Neuronal stem cell (in vitro differentiated cells): ENCODE data around the gene OLFML2B.

Experiments used
- DNase-seq: peaks from one replicate; pipeline ENCODE4 v3.0.0-alpha.2; 2013; ENCODE audit warnings: low spot score
- H2AFZ ChIP-seq: one replicate; pipeline ENCODE4 v1.6.1; 2013; ENCODE audit warnings: mild to moderate bottlenecking, low read length, inconsistent platforms
- H2AK5ac ChIP-seq: 2 replicates; pipeline ENCODE4 v1.6.1; 2013; ENCODE audit warnings: low read depth, mild to moderate bottlenecking, inconsistent platforms, low read length, moderate library complexity, mixed read lengths
- H2BK120ac ChIP-seq: 2 replicates; pipeline ENCODE4 v1.6.1; 2013; ENCODE audit warnings: low read depth, mild to moderate bottlenecking, inconsistent platforms, low read length, moderate library complexity, mixed read lengths
- H2BK12ac ChIP-seq: one replicate; pipeline ENCODE4 v1.6.1; 2013; ENCODE audit warnings: low read length, inconsistent platforms
- H2BK15ac ChIP-seq: 2 replicates; pipeline ENCODE4 v1.6.1; 2013; ENCODE audit warnings: mild to moderate bottlenecking, low read length, inconsistent platforms, mixed read lengths
- H2BK5ac ChIP-seq: one replicate; pipeline ENCODE4 v1.6.1; 2013; ENCODE audit warnings: inconsistent platforms, mild to moderate bottlenecking, low read length, moderate library complexity
- H3K14ac ChIP-seq: one replicate; pipeline ENCODE4 v1.6.1; 2013; ENCODE audit warnings: low read length, inconsistent platforms
- H3K18ac ChIP-seq: 2 replicates; pipeline ENCODE4 v1.6.1; 2013; ENCODE audit warnings: low read length, inconsistent platforms
- H3K23ac ChIP-seq: 2 replicates; pipeline ENCODE4 v1.6.1; 2013; ENCODE audit warnings: low read depth, mild to moderate bottlenecking, mixed read lengths, low read length, inconsistent platforms; ENCODE audit not compliant: poor library complexity
- H3K27ac ChIP-seq: replicated peaks from 3 replicates; pipeline ENCODE4 v1.5.1; 2013; ENCODE audit warnings: low read length, inconsistent platforms
- H3K27me3 ChIP-seq, 3 experiments: 2 replicates each; pipeline ENCODE4 v1.6.1; 2013; ENCODE audit warnings: low read length in 3 of 3, mild to moderate bottlenecking in 2 of 3, inconsistent platforms in 1 of 3, low read depth in 1 of 3, mixed read lengths in 1 of 3, moderate library complexity in 1 of 3; ENCODE audit not compliant: control insufficient read depth in 3 of 3, insufficient read depth in 3 of 3
- H3K36me3 ChIP-seq, 2 donors: replicated peaks in 1 of 2; 2 replicates each; pipeline ENCODE4 v1.6.1; 2013; ENCODE audit warnings: low read length in 2 of 2; ENCODE audit not compliant: control insufficient read depth in 2 of 2, insufficient read depth in 2 of 2
- H3K4ac ChIP-seq: 2 replicates; pipeline ENCODE4 v1.6.1; 2013; ENCODE audit warnings: inconsistent platforms, mild to moderate bottlenecking, low read length, moderate library complexity
- H3K4me1 ChIP-seq, 2 donors: 1 replicate in 1 of 2; 2 replicates in 1 of 2; pipeline ENCODE4 v1.6.1; 2013; ENCODE audit warnings: low read length in 2 of 2, low read depth in 1 of 2; ENCODE audit not compliant: control insufficient read depth in 2 of 2, insufficient read depth in 1 of 2
- H3K4me2 ChIP-seq: one replicate; pipeline ENCODE4 v1.6.1; 2013; ENCODE audit warnings: mild to moderate bottlenecking, low read length, inconsistent platforms; ENCODE audit not compliant: insufficient read depth, poor library complexity, severe bottlenecking
- H3K4me3 ChIP-seq, 2 donors: 2 replicates each; pipeline ENCODE4 v1.5.1; 2013; ENCODE audit warnings: low read length in 2 of 2, mild to moderate bottlenecking in 2 of 2, inconsistent platforms in 1 of 2, moderate library complexity in 1 of 2
- H3K79me1 ChIP-seq: one replicate; pipeline ENCODE4 v1.6.1; 2013; ENCODE audit warnings: low read depth, mild to moderate bottlenecking, inconsistent platforms, low read length, moderate library complexity
- H3K9ac ChIP-seq: one replicate; pipeline ENCODE4 v1.6.1; 2013; ENCODE audit warnings: mild to moderate bottlenecking, low read depth, low read length, inconsistent platforms; ENCODE audit not compliant: poor library complexity
- H3K9me3 ChIP-seq, 2 donors: replicated peaks in 1 of 2; 2 replicates each; pipeline versions ENCODE3 to v1.6.1; 2013; ENCODE audit warnings: low read length in 2 of 2, mild to moderate bottlenecking in 2 of 2, inconsistent platforms in 1 of 2, low read depth in 1 of 2, mixed read lengths in 1 of 2, moderate library complexity in 1 of 2; ENCODE audit not compliant: control insufficient read depth in 2 of 2, insufficient read depth in 1 of 2
- H4K8ac ChIP-seq: one replicate; pipeline ENCODE4 v1.6.1; 2013; ENCODE audit warnings: low read depth, mild to moderate bottlenecking, inconsistent platforms, low read length, moderate library complexity
- H4K91ac ChIP-seq: one replicate; pipeline ENCODE4 v1.6.1; 2013; ENCODE audit warnings: low read length, low read depth, mild to moderate bottlenecking, inconsistent platforms; ENCODE audit not compliant: poor library complexity
- WGBS, 2 donors: extraction: QIAGEN DNeasy Blood & Tissue Kit; methylation state at CpG; one replicate each; pipeline ENCODE4 v1.1.7; 2013; ENCODE audit warnings: missing lambda C conversion rate in 2 of 2, mixed read lengths in 1 of 2; ENCODE audit not compliant: insufficient read length in 2 of 2, insufficient replicate concordance in 1 of 2; ENCODE audit errors: extremely low coverage in 2 of 2; 5-methylcytosine and 5-hydroxymethylcytosine counted together

The OLFML2B gene

DNA sequence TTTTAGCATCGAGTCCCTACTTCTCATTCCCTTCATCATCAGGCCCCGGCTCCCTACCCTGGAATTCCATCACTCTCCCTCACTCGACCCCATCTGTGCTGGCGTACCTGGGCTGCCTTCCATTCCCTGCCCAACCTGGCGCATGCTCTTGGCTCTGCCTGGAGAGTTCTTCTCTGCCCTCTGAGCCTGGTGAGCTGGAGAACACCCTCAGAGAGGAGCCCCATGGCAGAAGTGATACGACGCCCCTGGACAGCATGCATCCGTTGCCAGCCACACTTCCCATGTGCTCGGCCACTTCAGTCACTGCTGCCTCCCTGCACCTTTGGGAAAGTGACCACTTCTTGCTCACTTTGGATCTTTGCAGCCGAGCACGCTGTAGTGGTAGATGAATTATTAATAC lies 30.1 kb downstream of the OLFML2B start:
- Histone ChIP-seq H3K4me3 (no peak overlapping the region), H2AFZ (no peak overlapping the region), H3K27me3 (no peaks in the 10 kb centered on the region), H3K23ac (no peak overlapping the region), H3K4me1 (no peaks in the 10 kb centered on the region), H2BK15ac (no peak overlapping the region), H3K36me3 (peaks cover 0 to 3% of the 10 kb centered on the region in 2 donors), H2BK5ac (no peak overlapping the region), H3K14ac (peak overlapping the region; percentile 86), H3K4ac (no peak overlapping the region), H3K4me2 (no peak overlapping the region), H3K79me1 (no peaks in the 10 kb centered on the region), H3K18ac (no peak overlapping the region), H3K27ac (no peak overlapping the region), H2BK12ac (no peak overlapping the region), H3K9ac (no peak overlapping the region), H3K9me3 (peaks cover 0 to 8% of the 10 kb centered on the region in 2 donors), H2AK5ac (no peak overlapping the region), H4K8ac (no peak overlapping the region), H4K91ac (no peak overlapping the region), H2BK120ac (no peak overlapping the region)
- no CpG with 5 or more reads among the region's 11 CpGs for WGBS, 2 donors
- DNase-seq: no peak

GRCh38 chr1:161989786-161990185 lies 33.9 kb downstream of the OLFML2B start:
- Histone ChIP-seq H3K18ac (no peak overlapping the region), H3K27me3 (no peaks in the 10 kb centered on the region), H3K4me2 (no peak overlapping the region), H3K9me3 (peaks cover 7 to 15% of the 10 kb centered on the region in 2 donors), H3K4me1 (no peaks in the 10 kb centered on the region), H2BK12ac (no peak overlapping the region), H3K23ac (no peak overlapping the region), H4K8ac (no peak overlapping the region), H3K79me1 (no peaks in the 10 kb centered on the region), H4K91ac (no peak overlapping the region), H3K4me3 (no peak overlapping the region), H3K14ac (no peak overlapping the region), H2BK15ac (no peak overlapping the region), H2BK120ac (no peak overlapping the region), H3K36me3 (no peaks in the 10 kb centered on the region), H2AK5ac (no peak overlapping the region), H2AFZ (no peak overlapping the region), H2BK5ac (no peak overlapping the region), H3K27ac (no peak overlapping the region), H3K9ac (no peak overlapping the region), H3K4ac (no peak overlapping the region)
- DNase-seq: no peak
- WGBS, 2 donors: no CpG with 5 or more reads among the region's 5 CpGs

DNA sequence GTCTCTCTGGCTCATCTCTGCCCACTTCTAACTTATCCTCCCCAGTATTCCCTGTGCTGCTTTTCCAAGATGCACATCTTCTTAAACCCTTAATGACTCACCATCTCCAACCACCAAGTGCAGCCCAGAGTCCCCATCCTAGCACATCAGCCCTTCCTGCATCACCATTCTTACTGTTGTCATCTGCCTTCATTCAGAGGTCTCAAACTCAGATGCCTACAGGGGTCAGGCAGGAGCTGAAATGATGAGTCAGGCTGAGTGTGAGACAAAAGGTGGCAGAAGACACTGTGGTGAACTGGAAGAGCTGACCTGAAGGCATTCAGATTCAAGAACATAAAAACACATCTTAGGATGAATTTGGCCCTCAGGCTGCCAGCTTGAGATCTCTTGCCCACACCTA lies 34.6 kb downstream of the OLFML2B start:
- no peak overlapping the region for H4K8ac ChIP-seq
- no peak overlapping the region for H3K14ac ChIP-seq
- no peak overlapping the region for H3K4ac ChIP-seq
- H3K23ac ChIP-seq: no peak overlapping the region
- H3K79me1 ChIP-seq: peaks cover 2% of the 10 kb centered on the region
- H2BK120ac ChIP-seq: no peak overlapping the region
- no peak overlapping the region for H2AFZ ChIP-seq
- no peak overlapping the region for H2BK15ac ChIP-seq
- DNase-seq: no peak
- no peaks in the 10 kb centered on the region for H3K27me3 ChIP-seq
- no peak overlapping the region for H2AK5ac ChIP-seq
- no peak overlapping the region for H2BK5ac ChIP-seq
- H4K91ac ChIP-seq: no peak overlapping the region
- no peaks in the 10 kb centered on the region for H3K4me1 ChIP-seq
- H2BK12ac ChIP-seq: no peak overlapping the region
- H3K18ac ChIP-seq: no peak overlapping the region
- H3K9me3 ChIP-seq: peaks cover 7 to 15% of the 10 kb centered on the region in 2 donors
- no peak overlapping the region for H3K9ac ChIP-seq
- no peak overlapping the region for H3K27ac ChIP-seq
- H3K36me3 ChIP-seq: no peaks in the 10 kb centered on the region
- H3K4me2 ChIP-seq: no peak overlapping the region
- H3K4me3 ChIP-seq: no peak overlapping the region

DNA sequence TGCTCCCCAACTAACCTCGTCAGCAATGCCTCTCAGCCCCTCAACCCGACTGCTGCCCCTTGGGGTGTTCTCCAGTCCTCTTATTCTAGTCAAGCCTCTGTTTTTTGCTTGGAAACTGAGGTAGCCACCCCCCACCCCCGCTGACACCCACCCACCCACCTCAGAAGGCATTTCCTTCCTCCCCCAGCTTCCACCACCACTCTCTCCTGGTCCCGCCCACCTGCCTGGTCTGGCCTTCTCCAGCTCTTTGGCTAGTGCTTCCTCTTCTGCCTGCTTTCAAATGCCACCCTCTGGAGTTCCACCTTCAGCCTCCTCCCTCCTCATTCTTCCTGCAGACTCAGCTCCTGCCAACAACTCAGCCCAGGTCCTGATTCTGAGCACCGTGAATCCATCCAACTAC lies 35.3 kb downstream of the OLFML2B start:
- no peak overlapping the region for H2AFZ ChIP-seq
- no peaks in the 10 kb centered on the region for H3K36me3 ChIP-seq
- H3K4ac ChIP-seq: no peak overlapping the region
- no peak overlapping the region for H3K4me3 ChIP-seq
- peaks cover 7 to 11% of the 10 kb centered on the region in 2 donors for H3K9me3 ChIP-seq
- H2BK5ac ChIP-seq: no peak overlapping the region
- H4K91ac ChIP-seq: no peak overlapping the region
- no peak overlapping the region for H4K8ac ChIP-seq
- H2BK12ac ChIP-seq: no peak overlapping the region
- H3K14ac ChIP-seq: no peak overlapping the region
- H3K4me2 ChIP-seq: no peak overlapping the region
- H3K23ac ChIP-seq: no peak overlapping the region
- no peak overlapping the region for H2BK15ac ChIP-seq
- no peaks in the 10 kb centered on the region for H3K4me1 ChIP-seq
- H2AK5ac ChIP-seq: no peak overlapping the region
- H2BK120ac ChIP-seq: no peak overlapping the region
- H3K79me1 ChIP-seq: peaks cover 3% of the 10 kb centered on the region
- no peak overlapping the region for H3K9ac ChIP-seq
- no peak overlapping the region for H3K27ac ChIP-seq
- no peak for DNase-seq
- no peak overlapping the region for H3K18ac ChIP-seq
- no CpG with 5 or more reads among the region's 5 CpGs for WGBS, 2 donors
- H3K27me3 ChIP-seq: no peaks in the 10 kb centered on the region
